GM19099 (cell line): Measurements from ENCODE around the gene DDX28.

ENCODE experiments used
- POLR2A ChIP-seq: IDR thresholded peaks from 3 replicates; pipeline ENCODE4 v1.6.1; 2011; ENCODE audit warnings: low read depth; ENCODE audit not compliant: insufficient read length; ENCODE audit errors: extremely low read depth

DDX28 gene, protein sequence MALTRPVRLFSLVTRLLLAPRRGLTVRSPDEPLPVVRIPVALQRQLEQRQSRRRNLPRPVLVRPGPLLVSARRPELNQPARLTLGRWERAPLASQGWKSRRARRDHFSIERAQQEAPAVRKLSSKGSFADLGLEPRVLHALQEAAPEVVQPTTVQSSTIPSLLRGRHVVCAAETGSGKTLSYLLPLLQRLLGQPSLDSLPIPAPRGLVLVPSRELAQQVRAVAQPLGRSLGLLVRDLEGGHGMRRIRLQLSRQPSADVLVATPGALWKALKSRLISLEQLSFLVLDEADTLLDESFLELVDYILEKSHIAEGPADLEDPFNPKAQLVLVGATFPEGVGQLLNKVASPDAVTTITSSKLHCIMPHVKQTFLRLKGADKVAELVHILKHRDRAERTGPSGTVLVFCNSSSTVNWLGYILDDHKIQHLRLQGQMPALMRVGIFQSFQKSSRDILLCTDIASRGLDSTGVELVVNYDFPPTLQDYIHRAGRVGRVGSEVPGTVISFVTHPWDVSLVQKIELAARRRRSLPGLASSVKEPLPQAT

DNA sequence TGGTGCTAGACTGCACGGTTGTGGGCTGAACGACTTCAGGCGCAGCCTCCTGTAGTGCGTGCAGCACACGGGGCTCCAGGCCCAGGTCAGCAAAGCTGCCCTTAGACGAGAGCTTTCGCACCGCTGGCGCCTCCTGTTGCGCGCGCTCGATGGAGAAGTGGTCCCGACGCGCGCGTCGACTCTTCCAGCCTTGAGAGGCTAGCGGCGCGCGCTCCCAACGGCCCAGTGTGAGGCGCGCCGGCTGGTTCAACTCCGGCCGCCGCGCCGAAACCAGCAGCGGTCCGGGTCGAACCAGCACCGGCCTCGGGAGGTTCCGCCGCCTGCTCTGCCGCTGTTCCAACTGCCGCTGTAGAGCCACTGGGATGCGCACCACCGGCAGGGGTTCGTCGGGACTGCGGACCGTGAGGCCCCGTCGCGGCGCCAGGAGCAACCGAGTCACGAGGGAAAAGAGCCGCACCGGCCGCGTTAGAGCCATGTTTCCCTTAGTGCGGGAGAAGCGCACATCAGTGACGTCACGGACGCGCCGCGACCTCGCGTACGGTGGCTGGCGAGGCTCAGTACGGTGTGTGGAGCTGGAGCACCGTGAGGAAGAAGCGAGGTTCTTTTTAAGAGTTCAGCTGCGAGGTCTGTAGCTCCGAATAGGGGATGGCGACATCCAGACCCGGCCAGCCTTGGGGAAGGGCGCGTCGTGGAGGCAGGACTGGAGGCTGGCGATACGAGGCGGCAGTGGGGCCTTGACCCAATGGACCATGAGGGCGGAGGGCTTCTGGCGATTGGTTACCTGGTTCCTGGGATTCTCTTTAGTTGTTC lies at the start of gene DDX28, which contains the start of gene DUS2:
Gene DDX28, minus strand, starts transcription at position 505 of the 810 bp plus-strand sequence. Its CDS starts 30 bp downstream, at position 475.
Gene DUS2, plus strand, starts transcription at position 557 of the 810 bp plus-strand sequence. CDS start 14,740 bp downstream, outside the sequence.
- peak; percentile 80 for TF ChIP-seq POLR2A

DNA sequence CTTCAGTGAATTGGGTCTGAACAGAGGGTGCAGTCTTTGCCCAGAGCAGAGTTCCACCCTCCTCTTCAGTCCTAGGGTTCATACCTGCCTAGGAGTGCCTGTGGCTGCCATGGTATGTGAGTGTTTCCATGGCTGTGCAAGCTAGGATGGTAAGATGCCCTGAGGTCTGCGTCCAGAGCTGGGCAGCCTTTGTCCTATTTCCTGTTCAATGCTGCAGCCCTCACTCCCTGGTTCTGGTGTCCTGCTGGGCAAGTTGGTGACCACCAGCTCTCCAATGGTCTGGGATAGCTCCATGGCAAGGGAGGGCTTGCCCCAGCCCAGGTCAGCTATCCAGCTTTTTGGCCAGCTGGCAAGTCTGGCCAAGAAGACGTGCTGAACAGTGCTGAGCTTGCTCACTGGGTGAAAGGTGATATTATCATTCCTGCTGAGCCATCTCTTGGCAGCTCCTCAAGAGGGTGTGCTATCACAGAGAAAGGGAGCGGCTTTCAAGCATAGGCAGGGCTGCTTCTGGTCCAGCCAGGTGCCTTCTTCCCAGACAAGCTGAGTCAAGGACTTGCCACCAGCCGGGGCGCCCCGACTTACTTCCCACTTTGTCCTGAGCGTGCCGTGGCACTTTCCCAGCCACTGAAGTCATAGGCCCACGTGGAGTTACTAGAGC lies 49.1 kb upstream of the DDX28 start:
- no peak for TF ChIP-seq POLR2A

DNA sequence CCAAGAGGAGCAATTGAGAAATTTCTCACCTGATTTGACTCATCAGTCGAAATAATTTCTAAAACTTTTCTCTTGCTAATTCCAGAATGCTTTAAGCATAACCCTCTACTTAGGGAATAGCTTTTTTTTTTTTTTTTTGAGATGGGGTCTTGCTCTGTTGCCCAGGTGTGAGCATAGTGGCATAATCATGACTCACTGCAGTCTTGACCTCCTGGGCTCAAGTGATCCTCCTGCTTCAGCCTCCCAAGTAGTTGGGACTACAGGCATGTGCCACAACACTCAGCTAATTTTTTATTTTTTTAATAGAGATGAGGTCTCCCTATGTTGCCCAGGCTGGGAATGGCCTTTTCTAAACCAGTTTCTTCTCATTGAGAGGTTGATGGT lies 48.5 kb upstream of the DDX28 start:
- no peak for TF ChIP-seq POLR2A

DNA sequence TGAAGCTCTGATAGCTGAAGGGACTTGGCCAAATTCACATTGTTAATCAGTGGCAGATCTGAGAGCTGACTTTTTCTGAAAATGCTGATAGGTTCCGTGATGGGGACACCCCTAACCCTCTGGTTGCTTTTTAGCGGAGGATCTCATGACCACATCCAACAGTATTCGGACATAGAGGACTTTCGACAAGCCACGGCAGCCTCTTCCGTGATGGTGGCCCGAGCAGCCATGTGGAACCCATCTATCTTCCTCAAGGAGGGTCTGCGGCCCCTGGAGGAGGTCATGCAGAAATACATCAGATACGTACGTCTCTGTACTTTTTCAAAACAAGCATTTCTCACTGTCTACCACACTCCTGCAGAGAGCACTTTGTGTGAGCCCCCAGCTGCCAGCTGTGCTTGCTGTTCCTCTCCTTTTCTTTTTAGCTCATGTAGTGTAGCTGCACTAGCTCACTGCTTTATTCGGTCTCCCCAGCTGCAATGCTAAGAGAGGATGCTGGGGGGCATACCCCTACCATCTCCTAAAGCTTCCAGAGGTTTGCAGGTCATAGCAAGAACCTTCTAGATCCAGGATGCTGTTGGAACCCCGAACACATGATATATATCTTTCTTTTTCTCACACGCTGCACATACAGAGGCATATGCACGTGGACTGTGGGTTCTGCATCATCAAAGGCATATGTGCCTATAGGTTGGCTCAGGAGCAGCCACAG lies 47.9 kb upstream of the DDX28 start:
- TF ChIP-seq POLR2A: no peak

DNA sequence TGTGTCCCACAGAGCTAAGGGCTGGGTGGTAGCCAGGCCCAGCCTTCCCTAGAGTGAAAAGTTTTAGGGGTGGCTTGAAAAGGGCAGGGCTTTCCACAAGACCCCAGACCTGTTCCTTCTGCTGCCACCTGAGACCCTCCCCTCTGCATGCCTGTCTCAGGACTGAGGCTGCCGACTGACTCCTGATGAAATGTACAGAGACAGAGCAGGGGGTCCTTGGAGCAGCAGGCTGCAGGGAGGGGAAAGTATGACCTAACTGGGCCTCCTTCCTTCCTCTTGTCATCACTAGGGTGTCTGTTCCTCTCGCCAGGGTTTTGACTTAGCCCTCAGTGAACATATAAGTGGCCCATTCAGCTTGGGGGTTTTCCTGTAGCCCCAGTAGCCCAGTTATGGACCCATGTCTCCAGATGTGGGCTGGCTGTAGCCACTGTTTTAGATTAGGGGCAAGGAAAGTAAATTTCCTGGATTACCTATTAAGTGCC lies 47.3 kb upstream of the DDX28 start:
- TF ChIP-seq POLR2A: peak; percentile 16

DNA sequence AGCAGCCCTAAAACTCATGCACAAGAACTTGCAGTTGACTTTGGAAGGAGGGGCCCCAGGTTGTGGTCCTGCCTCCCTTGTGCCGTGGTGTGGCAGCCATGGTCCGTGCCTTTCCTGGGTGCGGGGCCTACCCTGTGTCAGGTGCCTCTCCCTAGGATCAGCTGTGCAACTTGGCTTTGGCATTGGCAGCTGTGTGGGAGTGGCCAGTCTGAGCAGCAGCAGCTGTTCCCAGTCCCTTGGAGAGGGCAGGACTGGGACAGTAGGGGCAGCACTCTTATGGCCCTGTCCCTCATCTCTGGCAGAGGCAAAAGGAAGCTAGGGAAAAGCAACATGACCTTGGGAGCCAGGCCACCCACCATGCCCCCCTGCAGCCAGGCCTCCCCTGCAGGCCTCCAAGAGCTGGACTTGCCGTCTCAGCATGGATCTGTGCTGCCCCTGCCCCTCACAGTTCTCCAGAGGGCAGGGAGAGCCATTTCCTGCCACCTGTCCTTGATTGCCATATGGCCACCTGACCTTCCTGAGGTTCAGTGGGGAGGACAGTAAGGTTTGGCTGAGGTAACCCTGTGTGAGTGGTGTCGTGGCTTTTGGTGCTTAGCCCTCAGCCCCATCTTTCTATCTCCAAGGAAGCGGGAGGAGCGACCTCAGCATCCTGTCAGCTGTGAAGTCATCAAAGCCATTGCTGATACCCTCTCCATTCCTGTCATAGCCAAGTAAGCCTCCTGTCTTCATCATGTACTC lies 46.6 kb upstream of the DDX28 start:
- TF ChIP-seq POLR2A: no peak

DNA sequence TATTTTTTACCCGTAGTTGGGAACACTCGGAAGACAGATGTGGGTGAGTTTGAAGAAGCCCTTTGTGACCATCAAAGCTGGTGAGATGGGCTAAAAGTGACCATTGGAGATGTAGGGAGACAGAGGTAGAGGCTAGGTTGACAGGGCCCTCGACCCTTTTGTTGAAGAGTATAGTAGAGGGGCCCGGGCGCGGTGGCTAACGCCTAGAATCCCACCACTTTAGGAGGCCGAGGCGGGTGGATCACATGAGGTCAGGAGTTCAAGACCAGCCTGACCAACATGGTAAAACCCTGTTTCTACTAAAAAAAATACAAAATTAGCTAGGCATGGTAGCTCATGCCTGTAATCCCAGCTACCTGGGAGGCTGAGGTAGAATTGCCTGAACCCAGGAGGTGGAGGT lies 45.9 kb upstream of the DDX28 start:
- no peak for TF ChIP-seq POLR2A

DNA sequence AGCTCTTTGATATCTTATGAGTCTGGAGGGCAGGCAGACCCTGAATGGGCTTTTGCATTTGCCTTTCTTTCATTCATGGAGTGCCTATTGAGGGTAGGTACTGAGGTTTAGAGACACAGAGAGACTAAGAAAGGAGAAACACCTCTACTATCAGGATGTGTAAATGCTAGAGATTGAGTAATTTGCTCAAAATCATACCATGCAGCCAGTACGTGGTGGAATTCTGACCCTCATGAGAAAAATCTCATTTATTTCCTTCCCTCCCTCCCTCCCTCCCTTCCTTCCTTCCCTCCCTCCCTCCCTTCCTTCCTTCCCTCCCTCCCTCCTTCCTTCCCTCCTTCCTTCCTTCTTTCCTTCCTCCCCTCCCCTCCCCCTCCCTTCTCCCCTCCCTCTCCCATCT lies 43.7 kb upstream of the DDX28 start:
- no peak for TF ChIP-seq POLR2A

DNA sequence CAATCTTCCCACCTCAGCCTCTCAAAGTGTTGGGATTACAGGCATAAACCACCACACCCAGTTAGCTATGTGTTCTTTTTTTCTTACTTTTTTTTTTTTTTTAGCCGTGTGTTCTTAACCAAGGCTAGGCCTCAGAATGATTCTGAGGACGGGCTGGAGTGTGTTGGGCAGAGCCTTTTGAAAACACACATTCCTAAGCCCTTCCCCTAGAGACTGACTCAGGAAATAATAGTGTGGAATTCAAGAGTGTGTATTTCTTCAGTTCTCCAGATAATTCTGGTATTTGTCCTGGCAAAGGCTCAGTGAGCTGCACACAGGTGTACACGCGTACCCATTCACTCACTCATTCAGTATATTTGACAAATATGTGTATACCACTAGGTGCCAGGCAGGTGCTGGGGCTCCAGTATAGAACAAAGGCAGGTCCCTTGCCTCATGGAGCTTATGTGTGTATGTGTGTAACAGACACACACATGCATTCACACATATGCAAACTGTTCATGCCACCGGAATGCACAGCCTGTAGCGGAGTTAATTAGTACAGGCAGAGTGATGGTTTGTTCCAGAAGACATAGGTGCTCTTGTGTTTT lies 42.8 kb upstream of the DDX28 start:
- TF ChIP-seq POLR2A: no peak

DNA sequence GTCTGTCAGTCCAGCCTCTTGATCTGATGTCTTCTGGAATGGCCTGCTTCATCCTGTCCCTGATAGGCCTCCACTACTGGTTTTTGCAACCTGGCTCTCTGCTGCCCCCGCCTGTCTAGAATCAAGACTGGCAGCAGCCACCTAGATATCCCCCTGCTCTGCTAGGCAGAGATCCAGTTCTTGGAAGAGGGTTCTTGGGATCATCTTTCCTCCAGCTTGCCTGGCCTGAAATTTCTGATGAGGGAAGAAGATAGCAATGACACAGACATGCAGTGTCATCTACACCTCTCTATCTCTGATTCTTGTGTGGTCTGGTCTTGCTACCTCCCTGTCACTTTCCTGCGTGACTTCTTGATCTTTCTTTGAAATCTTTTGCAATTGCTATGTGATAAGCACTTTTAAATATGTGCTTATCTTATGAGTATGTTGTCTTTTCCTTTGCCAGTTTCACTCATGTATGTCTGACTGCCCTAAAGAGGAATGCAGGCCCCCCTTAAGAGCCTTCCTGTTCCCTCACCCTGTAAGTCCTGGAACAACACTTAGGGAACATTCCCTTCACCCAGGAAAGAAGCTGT lies 41.8 kb upstream of the DDX28 start:
- no peak for TF ChIP-seq POLR2A

DNA sequence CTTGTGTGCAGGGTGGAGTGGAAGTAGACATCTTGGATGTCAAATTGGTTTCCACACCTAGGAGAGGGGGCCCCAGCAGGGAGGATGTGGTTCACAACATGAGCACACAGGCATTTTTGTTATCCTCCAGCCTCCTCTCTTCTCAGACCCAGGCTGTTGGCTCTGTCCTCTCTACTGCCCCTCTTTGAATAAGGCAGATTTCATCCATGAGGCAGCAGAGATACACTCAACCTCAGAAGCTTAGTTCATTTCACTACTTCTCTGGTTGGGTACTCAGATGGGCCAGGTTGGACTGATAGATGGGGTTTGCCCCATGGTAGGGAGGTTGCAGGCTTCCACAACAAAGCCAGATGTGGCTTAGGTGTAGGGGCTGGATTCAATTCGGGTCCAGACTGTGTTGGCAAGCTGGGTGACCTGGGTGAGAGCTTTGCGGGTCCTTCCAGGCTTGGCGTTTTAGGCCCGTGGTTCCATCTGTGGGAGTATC lies 39.9 kb upstream of the DDX28 start:
- no peak for TF ChIP-seq POLR2A

DNA sequence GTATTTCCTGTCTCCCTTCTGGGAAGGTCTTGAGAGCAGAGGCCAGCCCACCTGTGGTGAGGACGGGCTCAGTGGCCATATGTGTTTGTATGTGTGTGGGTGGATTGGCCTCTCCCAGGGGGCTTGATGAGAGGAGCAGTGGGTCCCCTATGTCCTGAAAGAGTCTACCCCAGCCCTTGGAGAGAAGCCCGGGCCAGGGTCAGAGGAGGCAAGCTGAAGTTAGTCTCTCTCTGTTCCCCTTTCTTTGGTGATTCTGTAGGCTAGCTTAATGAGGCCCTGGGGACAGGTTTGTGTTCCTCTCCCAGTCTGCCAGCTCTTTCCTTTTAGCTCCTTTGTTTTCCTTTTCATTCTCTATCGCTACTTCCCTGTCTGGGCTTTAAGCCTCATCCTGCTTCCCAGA lies 38.4 kb upstream of the DDX28 start:
- TF ChIP-seq POLR2A: no peak

DNA sequence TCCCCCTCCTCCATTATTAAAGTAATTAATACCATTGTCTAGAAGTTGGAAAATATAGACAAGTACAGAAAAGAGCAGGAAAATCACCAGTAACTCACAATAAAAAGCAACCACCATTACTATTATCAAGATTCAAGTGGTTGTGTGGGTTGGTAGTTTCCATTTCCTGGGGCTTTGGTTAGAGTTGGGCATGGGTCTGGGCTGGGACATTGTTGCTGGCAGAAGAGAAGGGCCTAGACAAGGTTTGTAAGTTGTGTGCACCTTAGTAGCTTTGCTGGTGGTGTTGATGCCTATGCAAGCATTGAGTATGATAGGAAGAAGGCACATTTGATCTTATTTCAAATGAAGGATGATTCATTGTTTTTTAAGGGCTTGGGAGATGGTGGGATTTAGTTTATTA lies 36.8 kb upstream of the DDX28 start:
- no peak for TF ChIP-seq POLR2A

DNA sequence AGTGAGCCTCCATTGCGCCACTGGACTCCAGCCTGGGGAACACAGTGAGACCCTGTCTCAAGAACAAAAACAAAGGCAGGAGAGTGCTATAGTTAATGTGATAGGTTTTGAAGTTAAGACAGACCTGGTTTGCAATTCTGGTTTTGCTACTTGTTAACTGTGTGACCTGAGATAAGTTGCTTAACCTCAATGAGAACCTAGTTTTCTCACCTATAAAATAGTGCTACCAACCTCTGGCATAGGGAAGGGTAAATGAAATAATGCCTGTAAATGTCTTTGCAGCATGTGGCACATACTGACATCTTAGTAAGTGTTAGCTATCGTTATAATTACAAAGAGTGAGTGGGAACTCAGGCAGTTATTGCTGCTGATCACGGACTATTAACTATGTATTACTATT lies 32.4 kb upstream of the DDX28 start:
- no peak for TF ChIP-seq POLR2A
